Panc1 (cell line): ENCODE results near the gene PCLO. TPM values are rescaled to one million over a fixed set of nuclear protein-coding genes. Genes with fewer than 3 reads are reported as not detected.

Source experiments
- ATAC-seq: fragments of 200-7000 bp; cut with Tn5 transposase; 2 replicates; pipeline ENCODE4 v1.9.1; 2020; ENCODE audit warnings: mild to moderate bottlenecking, moderate library complexity
- Bru-seq: library from RNA; stranded (reverse); fragments of 400-500 nt; gene quantifications from one replicate; lab custom pipeline; 2021; lab: Mats Ljungman, UMichigan
- BruChase-seq, 2 experiments: library from RNA; stranded (reverse); fragments of 400-500 nt; gene quantifications; one replicate each; lab custom pipeline; 2021; lab: Mats Ljungman, UMichigan
- BruUV-seq: library from RNA; stranded (reverse); fragments of 400-500 nt; replicated peaks from 2 replicates; lab custom pipeline; 2021; lab: Mats Ljungman, UMichigan
- CTCF ChIA-PET: fragments of 300-600 bp; sonication (Branson Sonifier 250); formaldehyde crosslinking; loops from one replicate; lab custom pipeline; 2022; ENCODE audit warnings: antibody characterized with exemption; lab: Charles Lee
- POLR2A ChIA-PET: fragments of 300-600 bp; sonication (Branson Sonifier 250); formaldehyde crosslinking; loops from one replicate; lab custom pipeline; 2022; ENCODE audit warnings: antibody characterized with exemption; lab: Charles Lee
- DNase-seq: peaks from one replicate; pipeline ENCODE4 v3.0.0-alpha.2; 2010; ENCODE audit warnings: low read depth, low spot score
- H3K27ac ChIP-seq: 2 replicates; pipeline ENCODE4 v1.5.1; 2011; ENCODE audit warnings: mild to moderate bottlenecking, low read length, inconsistent platforms
- H3K27me3 ChIP-seq: fragments of 200-500 bp; sonication (Bioruptor generic); 2 replicates; pipeline ENCODE4 v1.6.0; 2014; ENCODE audit warnings: low read length, inconsistent platforms; ENCODE audit not compliant: control insufficient read depth, insufficient read depth
- H3K36me3 ChIP-seq: fragments of 200-500 bp; sonication (Bioruptor generic); 2 replicates; pipeline ENCODE4 v1.5.1; 2014; ENCODE audit warnings: inconsistent platforms, mild to moderate bottlenecking, low read length, moderate library complexity; ENCODE audit not compliant: control insufficient read depth, insufficient read depth
- H3K4me1 ChIP-seq: 2 replicates; pipeline ENCODE4 v1.5.1; 2011; ENCODE audit warnings: inconsistent platforms, mild to moderate bottlenecking, low read length, moderate library complexity; ENCODE audit not compliant: control insufficient read depth, insufficient read depth
- H3K4me3 ChIP-seq, 2 experiments: 2 replicates each; pipeline ENCODE4 v1.5.1; 2011 to 2012; ENCODE audit warnings: low read depth in 2 of 2, low read length in 2 of 2, mild to moderate bottlenecking in 2 of 2, inconsistent platforms in 1 of 2, moderate library complexity in 1 of 2
- H3K9me3 ChIP-seq: fragments of 200-500 bp; sonication (Bioruptor generic); 2 replicates; pipeline ENCODE4 v1.5.1; 2014; ENCODE audit warnings: low read depth, mild to moderate bottlenecking, inconsistent platforms, low read length, moderate library complexity; ENCODE audit not compliant: control insufficient read depth, insufficient read depth
- CTCF ChIP-seq: fragments of 450-650 bp; IDR thresholded peaks from 2 replicates; pipeline ENCODE4 v1.5.1; 2017; ENCODE audit warnings: mild to moderate bottlenecking
- POLR2AphosphoS5 ChIP-seq: IDR thresholded peaks from 2 replicates; pipeline ENCODE4 v1.6.1; 2012; ENCODE audit warnings: mild to moderate bottlenecking, low read depth, low read length, moderate library complexity
- REST ChIP-seq, 2 experiments: IDR thresholded peaks; 2 replicates each; pipeline ENCODE4 v1.6.1; 2011 to 2012; ENCODE audit warnings: low read depth in 2 of 2, control low read depth in 1 of 2, low read length in 1 of 2, mild to moderate bottlenecking in 1 of 2, moderate library complexity in 1 of 2; ENCODE audit not compliant: insufficient read depth in 1 of 2
- SIN3A ChIP-seq: IDR thresholded peaks from 2 replicates; pipeline ENCODE4 v1.6.1; 2012; ENCODE audit warnings: low read depth, mild to moderate bottlenecking, low read length, moderate library complexity, borderline replicate concordance; ENCODE audit not compliant: insufficient read depth
- TCF7L2 ChIP-seq: IDR thresholded peaks from 2 replicates; pipeline ENCODE4 v1.6.1; 2011; ENCODE audit warnings: mild to moderate bottlenecking, low read depth, low read length, inconsistent platforms
- in situ Hi-C: cut with HindIII; loops from 2 replicates; pipeline ENCODE4 v1.10.0; 2016; ENCODE audit warnings: low sequenced_read_pairs, low pct_unique_long_range_greater_than_20kb
- intact Hi-C: fragments of 100-400 bp; cut with micrococcal nuclease; formaldehyde crosslinking; loops from one replicate; pipeline ENCODE4 v1.10.0; 2022; ENCODE audit not compliant: unreplicated experiment
- long read RNA-seq: library from polyadenylated mRNA; unstranded; transcript quantifications from one replicate; pipeline ENCODE4 v2.0.0, GENCODE V29; 2021; ENCODE audit not compliant: unreplicated experiment
- polyA plus RNA-seq: library from polyadenylated mRNA; unstranded; fragments of >200 nt; gene quantifications from one replicate; pipeline ENCODE4 v1.2.1, GENCODE V29; 2012; ENCODE audit warnings: missing spikeins; ENCODE audit not compliant: insufficient read length
- total RNA-seq: library from RNA; stranded (reverse); gene quantifications from one replicate; pipeline ENCODE4 v1.2.1, GENCODE V29; 2021; ENCODE audit not compliant: unreplicated experiment

Gene PCLO, protein sequence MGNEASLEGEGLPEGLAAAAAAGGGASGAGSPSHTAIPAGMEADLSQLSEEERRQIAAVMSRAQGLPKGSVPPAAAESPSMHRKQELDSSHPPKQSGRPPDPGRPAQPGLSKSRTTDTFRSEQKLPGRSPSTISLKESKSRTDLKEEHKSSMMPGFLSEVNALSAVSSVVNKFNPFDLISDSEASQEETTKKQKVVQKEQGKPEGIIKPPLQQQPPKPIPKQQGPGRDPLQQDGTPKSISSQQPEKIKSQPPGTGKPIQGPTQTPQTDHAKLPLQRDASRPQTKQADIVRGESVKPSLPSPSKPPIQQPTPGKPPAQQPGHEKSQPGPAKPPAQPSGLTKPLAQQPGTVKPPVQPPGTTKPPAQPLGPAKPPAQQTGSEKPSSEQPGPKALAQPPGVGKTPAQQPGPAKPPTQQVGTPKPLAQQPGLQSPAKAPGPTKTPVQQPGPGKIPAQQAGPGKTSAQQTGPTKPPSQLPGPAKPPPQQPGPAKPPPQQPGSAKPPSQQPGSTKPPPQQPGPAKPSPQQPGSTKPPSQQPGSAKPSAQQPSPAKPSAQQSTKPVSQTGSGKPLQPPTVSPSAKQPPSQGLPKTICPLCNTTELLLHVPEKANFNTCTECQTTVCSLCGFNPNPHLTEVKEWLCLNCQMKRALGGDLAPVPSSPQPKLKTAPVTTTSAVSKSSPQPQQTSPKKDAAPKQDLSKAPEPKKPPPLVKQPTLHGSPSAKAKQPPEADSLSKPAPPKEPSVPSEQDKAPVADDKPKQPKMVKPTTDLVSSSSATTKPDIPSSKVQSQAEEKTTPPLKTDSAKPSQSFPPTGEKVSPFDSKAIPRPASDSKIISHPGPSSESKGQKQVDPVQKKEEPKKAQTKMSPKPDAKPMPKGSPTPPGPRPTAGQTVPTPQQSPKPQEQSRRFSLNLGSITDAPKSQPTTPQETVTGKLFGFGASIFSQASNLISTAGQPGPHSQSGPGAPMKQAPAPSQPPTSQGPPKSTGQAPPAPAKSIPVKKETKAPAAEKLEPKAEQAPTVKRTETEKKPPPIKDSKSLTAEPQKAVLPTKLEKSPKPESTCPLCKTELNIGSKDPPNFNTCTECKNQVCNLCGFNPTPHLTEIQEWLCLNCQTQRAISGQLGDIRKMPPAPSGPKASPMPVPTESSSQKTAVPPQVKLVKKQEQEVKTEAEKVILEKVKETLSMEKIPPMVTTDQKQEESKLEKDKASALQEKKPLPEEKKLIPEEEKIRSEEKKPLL (N-terminal part only)
- 1.1 TPM for total RNA-seq
- polyA plus RNA-seq: 0.71 TPM
- percentile 38 among the genes with signal in this experiment for Bru-seq, nascent RNA
- BruChase-seq, experiment 1, labeled RNA remaining after a 2-hour chase: percentile 39 among the genes with signal in this experiment
- percentile 35 among the genes with signal in this experiment for BruChase-seq, experiment 2, labeled RNA remaining after a 6-hour chase
- long read RNA-seq, partial matches to known transcripts: 0 of 2 reads
- long read RNA-seq, other reads (novel, unspliced or antisense): 2 of 2 reads

DNA sequence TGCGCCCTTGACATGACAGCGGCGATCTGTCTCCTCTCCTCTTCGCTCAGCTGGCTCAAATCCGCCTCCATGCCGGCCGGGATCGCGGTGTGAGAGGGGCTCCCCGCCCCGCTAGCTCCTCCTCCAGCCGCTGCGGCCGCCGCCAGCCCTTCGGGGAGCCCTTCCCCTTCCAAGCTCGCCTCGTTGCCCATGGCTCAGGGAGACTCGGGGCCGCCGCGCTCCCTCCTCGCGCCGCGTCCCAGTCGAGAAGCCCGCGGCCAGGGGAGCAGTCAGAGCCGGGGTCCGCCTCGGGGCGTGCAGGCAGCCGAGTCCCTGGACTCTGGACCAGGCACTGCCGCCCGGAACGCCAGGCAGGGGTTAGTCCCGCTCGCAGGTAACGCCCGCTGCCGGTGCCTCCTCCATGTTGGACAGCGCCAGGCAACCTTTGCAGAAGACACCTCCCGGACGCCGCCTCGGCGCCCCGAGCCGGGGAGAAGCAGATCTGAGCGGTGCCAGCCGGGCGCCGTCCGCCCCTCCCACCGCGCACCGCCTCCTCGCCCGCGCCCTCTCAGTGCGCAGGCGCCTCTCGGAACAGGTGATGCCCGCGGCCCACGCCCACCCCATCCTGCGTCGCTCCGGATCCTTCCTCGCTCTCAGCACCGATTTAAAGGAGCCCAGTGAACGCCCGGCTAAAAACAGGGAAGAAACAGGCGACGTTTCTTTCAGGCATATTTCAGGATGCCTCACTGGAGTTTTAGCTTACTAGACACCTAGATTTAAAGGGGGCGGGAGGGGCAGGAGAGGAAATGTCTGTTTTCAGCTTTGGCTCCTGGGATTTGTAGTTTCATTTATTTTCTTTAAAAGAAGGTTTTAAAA, at the start of gene PCLO:
PCLO (minus strand) TSS at position 483 of the 855 bp plus-strand sequence; CDS start at position 191, 292 bp downstream.
- ChIA-PET POLR2A (no interaction called here), CTCF (interaction anchor here (0.6 kb wide), 1 partner anchor 1875 kb away, joined by 10 read pairs; no protein-coding TSS in a partner anchor)
- BruUV-seq: no TSS peak
- peak; percentile 100 for ATAC-seq
- Histone ChIP-seq H3K9me3 (no peaks in the 10 kb centered on the region), H3K4me3 (peak within 1 kb of the TSS; percentile 55 to 76), H3K27ac (peak within 1 kb of the TSS; percentile 42; the same call in 1 of the 2 replicates), H3K36me3 (no peaks in the 10 kb centered on the region; the same call in 1 of the 2 replicates), H3K4me1 (no peaks in the 10 kb centered on the region), H3K27me3 (peaks cover 7% of the 10 kb centered on the region)
- in situ Hi-C loops: no loop called here
- 0 out of 2 replicates have a peak, but pooled peaks have one; percentile 53 for TF ChIP-seq SIN3A
- TF ChIP-seq REST (IDR thresholded peaks at IDR 0.05; ENCODE audit: insufficient read depth in 1 of 2, low read depth in 2 of 2, low read length in 1 of 2): peak; percentile 76 to 87; a peak in 3 of 4 replicates
- TF ChIP-seq TCF7L2: no peak
- TF ChIP-seq POLR2AphosphoS5: no peak
- intact Hi-C loops: loop anchor here (10.0 kb wide), 1 partner anchor 348 kb away; no protein-coding TSS in a partner anchor
- DNase-seq: peak; percentile 62

GRCh38 chr7:83211685-83212084, 49.0 kb upstream of the PCLO start:
- ChIA-PET CTCF (no interaction called here), POLR2A (no interaction called here)
- Histone ChIP-seq H3K4me3 (no peak overlapping the region), H3K36me3 (no peaks in the 10 kb centered on the region), H3K4me1 (no peaks in the 10 kb centered on the region), H3K9me3 (no peaks in the 10 kb centered on the region), H3K27me3 (no peaks in the 10 kb centered on the region), H3K27ac (no peak overlapping the region)
- no TSS peak for BruUV-seq
- TF ChIP-seq REST (IDR thresholded peaks at IDR 0.05; ENCODE audit: insufficient read depth in 1 of 2, low read depth in 2 of 2, low read length in 1 of 2): no peak
- TF ChIP-seq TCF7L2: no peak
- no peak for TF ChIP-seq CTCF
- TF ChIP-seq SIN3A: no peak
- TF ChIP-seq POLR2AphosphoS5: no peak
- DNase-seq: no peak
- in situ Hi-C loops (no loop called here), intact Hi-C loops (no loop called here)
- no peak for ATAC-seq
